ENCODE results near the gene NDUFS8.

Gene NDUFS8

DNA sequence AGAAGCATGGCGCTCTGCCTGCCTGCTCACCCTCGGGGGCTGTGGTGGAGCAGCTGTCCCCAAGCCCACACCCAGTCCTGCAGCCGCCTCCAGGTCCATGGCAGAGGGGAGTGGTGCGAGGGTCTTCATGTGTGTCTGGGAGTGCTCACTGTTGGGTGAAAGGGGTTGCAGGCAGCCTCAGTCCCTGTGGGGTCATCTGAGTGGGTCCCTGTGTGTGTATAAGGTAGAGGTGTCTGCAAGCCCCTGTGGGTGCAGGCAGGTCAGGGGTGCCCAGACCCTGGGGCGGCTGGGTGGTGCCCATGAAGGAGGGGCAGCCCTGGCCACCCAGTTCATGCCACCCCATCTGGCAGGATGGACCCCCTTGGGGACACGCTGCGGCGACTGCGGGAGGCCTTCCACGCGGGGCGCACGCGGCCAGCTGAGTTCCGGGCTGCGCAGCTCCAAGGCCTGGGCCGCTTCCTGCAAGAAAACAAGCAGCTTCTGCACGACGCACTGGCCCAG, 15.5 kb upstream of the NDUFS8 start:
- no peak for DNase-seq (ENCODE audit: low read depth, low spot score)

DNA sequence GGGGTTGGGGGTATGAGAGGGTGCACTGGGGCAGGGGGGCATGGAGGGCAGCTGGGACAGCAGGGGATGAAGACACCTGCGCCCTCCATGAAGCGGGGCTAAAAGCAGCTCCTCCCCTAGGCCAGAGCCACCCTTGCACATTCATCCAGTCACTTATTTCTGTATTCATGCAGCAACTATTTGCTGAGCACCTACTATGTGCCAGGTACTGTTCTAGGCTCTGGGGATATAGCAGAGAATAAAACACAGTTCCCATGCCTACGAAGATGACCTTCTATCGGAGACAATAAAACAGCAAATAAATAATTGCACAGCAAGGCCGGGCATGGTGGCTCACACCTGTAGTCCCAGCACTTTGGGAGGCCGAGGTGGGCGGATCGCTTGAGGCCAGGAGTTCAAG, 15.0 kb upstream of the NDUFS8 start:
- DNase-seq (ENCODE audit: low read depth, low spot score) = no peak

GRCh38 chr11:68016161-68016903, 14.1 kb upstream of the NDUFS8 start:
- no peak for DNase-seq (ENCODE audit: low read depth, low spot score)

- no peak for DNase-seq (ENCODE audit: low read depth, low spot score)
Observed at GRCh38 chr11:68016904-68017817, 13.3 kb upstream of the NDUFS8 start.

GRCh38 chr11:68017980-68018729, 12.3 kb upstream of the NDUFS8 start:
- no peak for DNase-seq (ENCODE audit: low read depth, low spot score)

- no peak for DNase-seq (ENCODE audit: low read depth, low spot score)
Observed at GRCh38 chr11:68018730-68019190, 11.7 kb upstream of the NDUFS8 start.

GRCh38 chr11:68019486-68019885, 11.0 kb upstream of the NDUFS8 start:
- no peak for DNase-seq (ENCODE audit: low read depth, low spot score)

GRCh38 chr11:68020575-68020974, 9.9 kb upstream of the NDUFS8 start:
- no peak for DNase-seq (ENCODE audit: low read depth, low spot score)

DNA sequence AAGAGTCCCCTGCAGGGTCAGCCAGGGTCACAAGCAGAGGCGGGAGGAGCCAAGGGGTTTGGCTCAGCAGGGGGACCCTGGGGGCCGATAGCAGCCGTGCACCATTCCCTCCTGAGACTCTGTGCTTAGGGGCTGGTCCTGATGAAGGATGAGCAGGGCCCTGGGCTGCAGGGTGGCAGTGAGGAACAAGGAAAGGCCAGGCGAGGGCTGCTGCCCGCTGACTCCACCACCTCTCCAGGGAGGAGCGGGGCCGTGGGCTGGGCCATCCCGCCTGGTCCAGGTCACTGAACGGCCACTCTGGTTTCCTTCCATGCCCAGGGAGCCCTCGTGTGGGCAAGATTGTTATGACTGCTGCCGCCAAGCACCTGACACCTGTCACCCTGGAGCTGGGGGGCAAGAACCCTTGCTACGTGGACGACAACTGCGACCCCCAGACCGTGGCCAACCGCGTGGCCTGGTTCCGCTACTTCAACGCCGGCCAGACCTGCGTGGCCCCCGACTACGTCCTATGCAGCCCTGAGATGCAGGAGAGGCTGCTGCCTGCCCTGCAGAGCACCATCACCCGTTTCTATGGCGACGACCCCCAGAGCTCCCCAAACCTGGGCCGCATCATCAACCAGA, 9.2 kb upstream of the NDUFS8 start:
- no peak for DNase-seq (ENCODE audit: low read depth, low spot score)

GRCh38 chr11:68022531-68022930, 8.0 kb upstream of the NDUFS8 start:
- DNase-seq (ENCODE audit: low read depth, low spot score) = no peak

DNA sequence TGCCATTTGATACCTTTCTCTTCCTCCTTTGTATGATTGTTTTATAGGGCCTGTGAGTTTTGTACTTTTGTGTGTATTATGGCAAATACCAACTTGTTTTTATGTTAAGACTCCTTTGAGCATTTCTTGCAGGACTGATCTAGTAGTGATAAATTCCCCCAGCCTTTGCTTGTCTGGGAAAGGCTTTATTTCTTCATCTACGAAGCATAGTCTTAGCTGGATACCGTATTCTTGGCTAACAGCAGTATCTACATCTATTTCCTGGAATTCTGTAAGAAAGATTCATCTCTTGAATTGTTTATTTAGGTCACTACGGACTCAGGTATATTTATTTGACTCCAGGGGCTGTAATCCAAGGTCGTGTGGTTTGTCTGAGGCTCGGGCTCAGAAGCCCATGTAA, 6.0 kb upstream of the NDUFS8 start:
- DNase-seq (ENCODE audit: low read depth, low spot score) = no peak

DNA sequence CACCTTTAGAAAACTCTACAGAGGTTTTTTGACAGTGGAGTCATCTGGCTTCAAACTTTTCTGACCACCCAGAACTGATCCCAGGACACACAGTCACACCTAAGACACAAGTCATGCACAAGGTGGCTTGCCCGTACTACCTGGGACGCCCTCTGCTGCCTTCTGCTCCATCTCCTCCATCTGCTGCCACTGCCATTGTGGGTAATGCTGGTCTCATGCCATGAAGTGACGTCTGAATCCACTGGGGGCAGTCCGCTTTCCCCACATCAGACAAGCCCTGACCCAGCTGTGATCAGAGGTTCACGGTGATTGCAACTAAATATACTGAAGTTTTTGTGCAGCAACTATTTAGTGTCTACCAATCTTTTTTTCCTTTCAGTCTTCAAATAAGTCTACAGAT, 5.4 kb upstream of the NDUFS8 start:
- no peak for DNase-seq (ENCODE audit: low read depth, low spot score)

- no peak for DNase-seq (ENCODE audit: low read depth, low spot score)
Observed at GRCh38 chr11:68026391-68027105, 3.9 kb upstream of the NDUFS8 start.

DNA sequence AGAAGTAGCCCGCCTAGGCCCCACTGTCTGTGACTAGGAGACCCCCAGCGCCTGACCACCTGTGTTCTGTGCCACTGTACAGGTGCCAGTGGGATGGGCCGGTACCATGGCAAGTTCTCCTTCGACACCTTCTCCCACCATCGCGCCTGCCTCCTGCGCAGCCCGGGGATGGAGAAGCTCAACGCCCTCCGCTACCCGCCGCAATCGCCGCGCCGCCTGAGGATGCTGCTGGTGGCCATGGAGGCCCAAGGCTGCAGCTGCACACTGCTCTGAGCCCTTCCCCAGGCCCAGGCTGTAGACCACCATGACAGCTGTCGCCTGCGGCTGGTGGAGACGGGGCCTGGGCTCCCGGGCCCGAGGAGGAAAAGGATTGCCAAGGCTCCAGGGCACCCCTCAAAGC, 2.8 kb upstream of the NDUFS8 start:
- DNase-seq (ENCODE audit: low read depth, low spot score) = no peak

DNA sequence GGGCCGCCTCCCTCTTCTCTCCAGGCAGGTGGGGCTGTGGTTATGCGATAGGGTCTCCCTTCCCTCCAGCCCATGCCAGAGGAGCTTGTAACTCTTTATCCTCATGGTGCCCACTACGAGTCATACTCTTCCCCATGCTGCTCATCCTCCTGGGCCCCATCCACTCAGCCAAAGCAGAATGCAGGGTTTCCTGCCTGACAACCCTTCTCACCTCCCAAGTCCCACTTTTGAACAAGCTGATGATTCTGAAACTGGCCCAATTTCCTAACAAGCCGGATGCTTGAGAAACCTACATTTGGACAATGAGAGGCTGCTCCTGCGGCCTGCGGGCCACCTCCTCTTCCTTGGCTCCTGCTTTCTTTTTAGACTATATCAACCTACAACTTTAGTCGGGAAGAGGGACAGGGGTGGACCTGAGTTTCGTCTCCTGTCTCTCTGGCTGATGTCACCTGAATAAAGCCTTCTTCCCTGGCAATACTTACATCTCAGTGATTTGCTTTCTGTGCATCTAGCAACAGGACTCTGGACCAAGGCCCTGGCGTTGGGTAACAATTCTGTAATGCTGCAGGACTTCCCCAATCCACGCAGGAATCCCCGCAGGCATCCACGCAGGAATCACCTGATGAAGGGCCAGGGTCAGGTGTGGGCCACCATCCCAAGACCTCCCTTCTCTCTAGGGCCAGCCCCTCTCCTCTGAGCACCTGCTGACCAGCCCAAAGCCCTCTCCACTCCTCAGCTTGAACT, 1.5 kb upstream of the NDUFS8 start:
- no peak for DNase-seq (ENCODE audit: low read depth, low spot score)

DNA sequence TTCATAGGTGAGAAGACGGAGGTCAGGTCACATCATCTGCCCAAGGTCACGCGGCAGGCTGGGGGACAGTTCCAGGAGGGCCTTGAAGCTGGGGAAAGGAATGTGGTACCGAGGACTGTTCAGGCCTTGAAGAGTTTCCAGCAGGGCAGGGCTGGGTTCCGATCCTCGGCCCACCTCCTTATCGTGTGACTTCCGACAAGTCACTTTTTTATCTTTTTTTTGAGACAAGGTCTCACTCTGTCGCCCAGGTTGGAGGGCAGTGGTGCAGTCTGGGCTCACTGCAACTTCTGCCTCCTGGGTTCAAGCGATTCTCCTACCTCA, 623 bp downstream of the NDUFS8 start:
- no peak for DNase-seq (ENCODE audit: low read depth, low spot score)

DNA sequence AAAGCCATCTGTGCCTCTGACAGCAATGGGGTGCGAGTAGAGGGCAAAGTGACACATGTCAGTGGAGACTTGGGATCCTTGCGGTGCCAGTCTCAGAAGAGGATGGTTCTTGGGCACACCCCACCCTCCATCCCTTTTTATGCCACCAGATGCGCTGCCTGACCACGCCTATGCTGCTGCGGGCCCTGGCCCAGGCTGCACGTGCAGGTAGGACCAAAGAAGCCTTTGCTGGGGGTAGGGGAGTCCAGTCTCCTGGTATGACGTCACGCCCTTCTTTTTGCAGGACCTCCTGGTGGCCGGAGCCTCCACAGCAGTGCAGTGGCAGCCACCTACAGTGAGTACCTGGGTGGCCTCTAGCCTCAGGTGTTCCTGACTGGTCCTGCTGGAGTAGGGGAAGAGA, 1.5 kb downstream of the NDUFS8 start:
- DNase-seq (ENCODE audit: low read depth, low spot score) = no peak

- no peak for DNase-seq (ENCODE audit: low read depth, low spot score)
Observed at GRCh38 chr11:68032997-68033707, 2.7 kb downstream of the NDUFS8 start.

DNA sequence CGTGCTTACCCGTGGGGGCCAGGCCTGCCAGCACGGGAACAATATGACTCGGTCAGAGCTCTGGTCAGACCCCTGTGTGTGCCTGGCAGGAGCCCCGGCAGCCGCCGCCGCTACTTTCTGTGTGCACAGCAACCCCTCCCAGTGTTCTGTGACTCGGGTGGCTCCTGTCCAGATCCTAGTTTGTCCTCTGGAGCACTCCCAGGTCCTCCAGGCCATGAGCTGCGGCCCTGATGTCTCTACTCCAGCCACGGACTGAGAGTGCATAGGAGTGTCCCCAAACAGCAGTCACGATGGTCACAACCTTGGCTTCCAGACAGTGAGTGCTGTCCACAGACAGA, 3.2 kb downstream of the NDUFS8 start:
- DNase-seq (ENCODE audit: low read depth, low spot score) = no peak

Data from brain pericyte (primary cell).